ENCODE data around the gene BLM.

The BLM gene

DNA sequence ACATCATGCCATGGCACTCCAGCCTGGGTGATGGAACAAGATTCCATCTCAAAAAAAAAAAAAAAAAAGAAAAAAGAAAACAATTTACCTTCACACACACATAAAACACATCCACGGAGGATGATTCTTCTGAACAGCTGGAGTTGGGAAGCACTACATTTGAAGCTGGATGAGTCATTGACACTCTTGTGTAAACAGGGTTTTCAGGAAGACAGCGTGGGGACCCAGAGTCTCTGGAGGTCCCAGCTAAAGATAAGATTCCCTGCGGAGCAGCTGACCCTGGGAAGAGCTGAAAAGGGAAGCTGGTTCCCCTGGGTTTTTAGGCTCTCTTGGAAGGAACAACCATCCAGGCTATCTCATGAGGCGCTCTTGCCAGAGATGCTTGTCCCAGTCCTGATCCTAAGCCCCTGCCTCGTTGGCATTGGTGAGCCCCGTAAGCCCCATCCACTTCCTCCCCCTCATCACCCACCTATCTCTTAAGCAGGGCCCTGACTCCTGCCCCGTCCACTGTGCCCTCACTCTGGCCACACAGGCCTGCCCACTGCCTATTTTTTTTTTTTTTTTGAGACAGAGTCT lies 119.2 kb downstream of the BLM start:
- TF ChIP-seq ZFX (IDR thresholded peaks at IDR 0.05; ENCODE audit: borderline replicate concordance): no peak
- TF ChIP-seq, protein P1, sequence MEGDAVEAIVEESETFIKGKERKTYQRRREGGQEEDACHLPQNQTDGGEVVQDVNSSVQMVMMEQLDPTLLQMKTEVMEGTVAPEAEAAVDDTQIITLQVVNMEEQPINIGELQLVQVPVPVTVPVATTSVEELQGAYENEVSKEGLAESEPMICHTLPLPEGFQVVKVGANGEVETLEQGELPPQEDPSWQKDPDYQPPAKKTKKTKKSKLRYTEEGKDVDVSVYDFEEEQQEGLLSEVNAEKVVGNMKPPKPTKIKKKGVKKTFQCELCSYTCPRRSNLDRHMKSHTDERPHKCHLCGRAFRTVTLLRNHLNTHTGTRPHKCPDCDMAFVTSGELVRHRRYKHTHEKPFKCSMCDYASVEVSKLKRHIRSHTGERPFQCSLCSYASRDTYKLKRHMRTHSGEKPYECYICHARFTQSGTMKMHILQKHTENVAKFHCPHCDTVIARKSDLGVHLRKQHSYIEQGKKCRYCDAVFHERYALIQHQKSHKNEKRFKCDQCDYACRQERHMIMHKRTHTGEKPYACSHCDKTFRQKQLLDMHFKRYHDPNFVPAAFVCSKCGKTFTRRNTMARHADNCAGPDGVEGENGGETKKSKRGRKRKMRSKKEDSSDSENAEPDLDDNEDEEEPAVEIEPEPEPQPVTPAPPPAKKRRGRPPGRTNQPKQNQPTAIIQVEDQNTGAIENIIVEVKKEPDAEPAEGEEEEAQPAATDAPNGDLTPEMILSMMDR (IDR thresholded peaks at IDR 0.05): no peak
- no peak overlapping the region for H3K27ac ChIP-seq

DNA sequence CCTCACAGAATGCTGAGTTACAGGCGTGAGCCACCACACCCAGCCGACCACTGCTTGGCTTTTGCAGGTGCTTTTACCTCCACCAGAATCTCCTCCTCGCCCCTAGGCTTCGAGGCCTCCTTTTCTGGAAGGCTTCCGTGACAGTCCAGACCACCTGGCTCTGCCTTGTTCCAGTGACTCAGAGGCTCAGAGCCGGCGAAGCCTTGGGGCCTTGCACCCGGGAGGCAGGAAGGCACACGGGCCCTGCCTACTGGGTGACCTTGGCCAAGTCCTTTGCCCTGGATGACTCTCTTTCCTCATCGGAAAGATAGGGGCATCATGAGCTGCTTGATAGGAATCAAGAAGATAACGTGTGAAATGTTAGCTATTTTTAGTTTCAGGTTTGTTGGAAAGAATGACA lies 119.9 kb downstream of the BLM start:
- TF ChIP-seq ZFX (IDR thresholded peaks at IDR 0.05; ENCODE audit: borderline replicate concordance): no peak
- TF ChIP-seq, protein P1 (IDR thresholded peaks at IDR 0.05): no peak
- H3K27ac ChIP-seq: no peak overlapping the region

DNA sequence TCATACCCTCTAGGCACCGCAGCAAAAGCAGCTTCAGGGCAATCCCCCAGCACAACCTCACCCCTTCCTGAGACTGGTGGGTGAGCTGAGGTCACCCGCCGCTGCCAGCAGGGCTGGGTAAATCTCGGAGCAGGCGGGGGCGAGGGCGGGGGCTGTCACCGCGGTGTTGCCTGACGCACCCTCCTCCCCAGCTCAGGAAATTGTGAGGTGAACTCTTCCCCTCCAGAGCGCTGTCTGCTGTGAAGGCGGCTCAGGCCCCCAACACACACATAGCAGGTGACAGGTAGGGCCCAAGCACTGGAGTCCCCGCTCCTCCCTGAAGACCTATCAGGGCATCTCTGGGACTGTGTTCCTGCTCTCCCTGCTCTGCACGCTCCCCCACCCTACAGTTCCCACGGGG lies 121.0 kb downstream of the BLM start:
- no peak for TF ChIP-seq ZFX (IDR thresholded peaks at IDR 0.05; ENCODE audit: borderline replicate concordance)
- TF ChIP-seq, protein P1 (IDR thresholded peaks at IDR 0.05): no peak
- H3K27ac ChIP-seq: no peak overlapping the region

DNA sequence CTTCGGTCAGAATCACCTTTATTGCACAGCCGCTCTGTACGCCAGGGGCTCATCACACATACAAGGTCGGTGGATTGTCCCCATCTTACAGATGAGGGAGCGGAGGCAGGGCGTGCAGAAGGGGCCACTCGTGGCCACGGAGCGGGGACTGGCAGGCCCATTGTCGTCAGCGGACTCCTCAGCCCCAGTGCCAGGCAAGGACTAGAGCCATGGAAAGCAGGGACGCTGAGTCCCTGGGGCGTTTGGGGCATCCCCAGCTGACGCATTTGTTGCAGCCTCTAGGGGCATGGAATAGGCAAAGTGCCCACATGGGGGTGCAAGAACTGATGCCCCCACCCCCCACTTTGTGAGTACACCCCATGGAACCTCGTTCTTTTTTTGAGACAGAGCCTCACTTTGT lies 121.4 kb downstream of the BLM start:
- TF ChIP-seq, protein P1 (IDR thresholded peaks at IDR 0.05): no peak
- no peak for TF ChIP-seq ZFX (IDR thresholded peaks at IDR 0.05; ENCODE audit: borderline replicate concordance)
- H3K27ac ChIP-seq: no peak overlapping the region

DNA sequence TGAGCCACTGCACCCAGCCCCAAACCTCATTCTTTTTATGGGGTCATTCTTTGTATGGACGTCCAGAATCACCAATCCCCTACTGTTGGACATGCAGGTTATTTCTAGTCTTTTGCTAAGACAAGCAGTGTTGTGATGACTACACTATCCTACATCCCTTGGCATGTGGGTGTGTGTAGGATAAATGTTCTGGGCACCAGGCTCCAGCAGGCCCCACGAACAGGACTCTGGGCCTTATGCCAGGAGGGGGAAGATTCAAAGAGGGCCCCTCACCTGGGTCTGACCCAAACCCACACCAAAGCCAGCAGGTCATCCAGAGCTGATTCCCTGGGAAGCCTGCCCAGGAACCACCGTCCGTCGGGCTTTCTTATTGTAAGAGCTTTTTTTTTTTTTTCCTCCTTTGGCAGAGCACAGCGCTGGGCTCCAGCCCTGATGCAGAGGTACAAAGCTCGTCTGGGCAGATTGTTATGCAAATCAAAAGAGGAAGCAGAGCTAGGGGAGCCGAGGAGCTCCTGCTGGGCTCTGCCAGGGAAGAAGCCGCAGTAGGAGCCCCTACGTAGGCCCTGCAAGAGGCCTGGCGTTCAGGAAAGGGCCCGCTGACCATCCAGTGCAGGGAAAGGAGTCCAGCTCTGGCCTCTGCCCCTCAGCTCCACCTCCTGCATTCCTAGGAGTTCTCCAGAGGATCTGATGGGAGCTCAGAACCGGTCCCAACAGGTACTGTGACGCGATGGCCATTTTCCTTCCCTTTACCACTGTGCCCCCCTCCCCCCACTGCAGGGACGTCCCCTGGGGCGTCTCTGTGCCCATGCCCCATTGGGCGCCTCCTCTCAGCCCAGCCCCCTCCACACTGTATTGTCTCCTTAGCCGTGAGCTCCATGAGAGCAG lies 122.3 kb downstream of the BLM start:
- no peak for TF ChIP-seq ZFX (IDR thresholded peaks at IDR 0.05; ENCODE audit: borderline replicate concordance)
- TF ChIP-seq, protein P1 (IDR thresholded peaks at IDR 0.05): no peak
- no peak overlapping the region for H3K27ac ChIP-seq

DNA sequence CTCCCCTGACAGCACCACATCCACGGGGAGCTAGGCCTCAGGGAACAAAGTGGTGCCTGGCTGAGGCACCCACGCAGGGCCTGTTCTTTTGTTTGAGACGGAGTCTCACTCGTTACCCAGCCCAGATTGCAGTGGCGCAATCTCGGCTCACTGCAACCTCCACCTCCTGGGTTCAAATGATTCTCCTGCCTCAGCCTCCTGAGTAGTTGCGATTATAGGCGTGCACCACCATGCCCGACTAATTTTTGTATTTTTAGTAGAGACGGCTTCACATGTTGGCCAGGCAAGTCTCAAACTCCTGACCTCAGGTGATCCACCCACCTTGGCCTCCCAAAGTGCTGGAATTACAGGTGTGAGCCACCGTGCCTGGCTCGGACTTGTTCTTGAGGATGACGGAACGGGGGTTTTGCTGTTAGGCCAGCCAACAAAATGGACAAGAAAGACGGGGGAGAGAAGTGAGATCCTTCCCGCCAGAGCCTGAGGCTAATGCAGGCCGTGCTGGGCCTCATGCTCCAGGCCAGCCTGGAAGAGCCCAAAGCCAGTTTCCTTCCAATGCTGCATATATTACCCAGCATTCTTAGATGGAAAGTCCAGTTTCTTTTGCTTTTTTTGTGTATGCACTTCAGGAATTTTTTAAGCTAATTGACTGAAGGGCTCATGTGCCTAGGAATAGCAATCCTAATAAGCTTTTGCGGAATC lies 123.2 kb downstream of the BLM start:
- TF ChIP-seq, protein P1 (IDR thresholded peaks at IDR 0.05): no peak
- TF ChIP-seq ZFX (IDR thresholded peaks at IDR 0.05; ENCODE audit: borderline replicate concordance): no peak

More for the DNA sequence above, 123.2 kb downstream of the BLM start:
- no peak overlapping the region for H3K27ac ChIP-seq

Data from 22Rv1 (cell line).